ENCODE data around the gene GUCD1. TPM values are rescaled to one million over a fixed set of nuclear protein-coding genes. Genes with fewer than 3 reads are reported as not detected.
"Not testable (repeated sequence)": the region's sequence is repeated elsewhere in the genome, so short reads cannot be mapped to it uniquely, and the experiment has no call there.

Gene GUCD1
- 69.1 and 96.6 TPM in 2 replicates for total RNA-seq (ENCODE audit: low replicate concordance)

GRCh38 chr22:24554313-24555164, at the start of gene GUCD1:
Gene GUCD1, minus strand, starts transcription at chr22:24555138. Its CDS starts 147 bp downstream, at chr22:24554991.
- peak; percentile 43 for DNase-seq (ENCODE audit: low read depth)
- peak within 1 kb of the TSS; percentile 91 for H3K4me3 ChIP-seq (ENCODE audit: low read depth, low read length)
- TF ChIP-seq CTCF (IDR thresholded peaks at IDR 0.05; ENCODE audit: insufficient read depth, low read length), result no peak

GRCh38 chr22:24603770-24604629, 49.1 kb upstream of the GUCD1 start:
- peak; percentile 16 for DNase-seq (ENCODE audit: low read depth)
- H3K4me3 ChIP-seq (ENCODE audit: low read depth, low read length), result not testable (repeated sequence)

GRCh38 chr22:24602847-24603769, 48.2 kb upstream of the GUCD1 start, which contains the start of gene GGT1:
Gene GGT1, plus strand, starts transcription at chr22:24603193. Its CDS starts 7,889 bp downstream, at chr22:24611082.
- DNase-seq (ENCODE audit: low read depth); H3K4me3 ChIP-seq (ENCODE audit: low read depth, low read length): not testable (repeated sequence)

More at GRCh38 chr22:24603770-24604629, 49.1 kb upstream of the GUCD1 start:
- peak; percentile 8 for TF ChIP-seq CTCF (IDR thresholded peaks at IDR 0.05; ENCODE audit: insufficient read depth, low read length)

GRCh38 chr22:24602105-24602749, 47.3 kb upstream of the GUCD1 start:
- not testable (repeated sequence) for DNase-seq (ENCODE audit: low read depth); H3K4me3 ChIP-seq (ENCODE audit: low read depth, low read length)

- no peak for TF ChIP-seq CTCF (IDR thresholded peaks at IDR 0.05; ENCODE audit: insufficient read depth, low read length)
- H3K4me3 ChIP-seq (ENCODE audit: low read depth, low read length), result no peak overlapping the region
- no peak for DNase-seq (ENCODE audit: low read depth)
These were observed 46.5 kb upstream of the GUCD1 start for GRCh38 chr22:24601217-24602104.

GRCh38 chr22:24599958-24600715, 45.2 kb upstream of the GUCD1 start:
- not testable (repeated sequence) for H3K4me3 ChIP-seq (ENCODE audit: low read depth, low read length)

GRCh38 chr22:24599514-24599913, 44.6 kb upstream of the GUCD1 start:
- no peak for DNase-seq (ENCODE audit: low read depth)
- TF ChIP-seq CTCF (IDR thresholded peaks at IDR 0.05; ENCODE audit: insufficient read depth, low read length), result no peak
- no peak overlapping the region for H3K4me3 ChIP-seq (ENCODE audit: low read depth, low read length)

More at GRCh38 chr22:24599958-24600715, 45.2 kb upstream of the GUCD1 start:
- DNase-seq (ENCODE audit: low read depth), result not testable (repeated sequence)

GRCh38 chr22:24597076-24597475, 42.1 kb upstream of the GUCD1 start:
- H3K4me3 ChIP-seq (ENCODE audit: low read depth, low read length); DNase-seq (ENCODE audit: low read depth): not testable (repeated sequence)

Measured in fibroblast of the aortic adventitia (primary cell).